GM12891 (cell line): ENCODE data around the gene PCNX1.

Experiments used
- POLR2A ChIP-seq: IDR thresholded peaks from 2 replicates; pipeline ENCODE4 v1.6.1; 2011; ENCODE audit warnings: low read depth, low read length, control low read depth
- POLR2AphosphoS5 ChIP-seq: IDR thresholded peaks from 2 replicates; pipeline ENCODE4 v1.6.1; 2011; ENCODE audit warnings: low read depth, low read length, control low read depth
- POU2F2 ChIP-seq: IDR thresholded peaks from 2 replicates; pipeline ENCODE4 v1.6.1; 2011; ENCODE audit warnings: low read depth, mild to moderate bottlenecking, control low read depth, low read length, moderate library complexity

DNA sequence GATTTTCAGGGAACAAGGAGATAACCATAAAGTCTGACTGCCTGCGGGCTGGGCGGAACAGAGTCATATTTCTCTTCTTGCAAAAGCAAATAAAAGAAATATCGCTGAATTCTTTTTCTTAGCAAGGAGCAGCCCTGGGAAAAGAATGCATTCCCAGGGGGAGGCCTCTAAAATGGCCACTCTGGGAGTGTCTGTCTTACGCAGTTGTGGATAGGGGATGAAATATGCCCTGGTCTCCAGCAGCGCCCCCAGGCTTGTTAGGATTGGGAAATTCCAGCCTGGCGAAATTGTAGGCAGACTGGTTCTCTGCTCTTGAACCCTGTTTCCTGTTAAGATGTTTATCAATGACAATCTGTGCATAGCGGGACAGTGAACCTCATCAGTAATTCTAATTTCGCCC is 40.5 kb downstream of the PCNX1 start:
- TF ChIP-seq POLR2A (no peak), POU2F2 (no peak), POLR2AphosphoS5 (no peak)
